HG02623 (cell line): ENCODE results near the gene IL18BP.

Source experiments
- ATAC-seq: cut with Tn5 transposase; IDR thresholded peaks from one replicate; pipeline ENCODE4 v1.9.1; 2021; ENCODE audit warnings: moderate library complexity; ENCODE audit not compliant: unreplicated experiment

The IL18BP gene

DNA sequence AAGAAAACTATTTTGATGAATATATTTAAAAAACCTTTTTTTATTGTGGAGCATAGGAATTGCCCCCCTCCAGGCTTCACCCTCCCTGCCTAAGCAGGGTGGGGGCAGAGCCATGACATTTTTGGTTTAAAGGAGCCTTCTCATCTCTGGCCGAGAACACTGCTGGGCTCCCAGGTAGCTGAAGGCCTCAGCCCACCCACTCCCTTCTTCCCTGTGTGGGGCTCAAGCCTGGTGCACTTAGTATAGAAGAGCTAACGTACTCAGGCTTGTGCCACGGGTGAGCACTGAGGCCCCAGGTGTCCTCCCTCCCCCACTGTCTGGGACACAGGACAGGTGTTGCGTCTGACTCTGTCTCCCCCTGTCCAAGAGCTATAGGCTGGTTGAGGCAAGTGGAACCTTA, 2.2 kb upstream of the IL18BP start:
- ATAC-seq = no peak

DNA sequence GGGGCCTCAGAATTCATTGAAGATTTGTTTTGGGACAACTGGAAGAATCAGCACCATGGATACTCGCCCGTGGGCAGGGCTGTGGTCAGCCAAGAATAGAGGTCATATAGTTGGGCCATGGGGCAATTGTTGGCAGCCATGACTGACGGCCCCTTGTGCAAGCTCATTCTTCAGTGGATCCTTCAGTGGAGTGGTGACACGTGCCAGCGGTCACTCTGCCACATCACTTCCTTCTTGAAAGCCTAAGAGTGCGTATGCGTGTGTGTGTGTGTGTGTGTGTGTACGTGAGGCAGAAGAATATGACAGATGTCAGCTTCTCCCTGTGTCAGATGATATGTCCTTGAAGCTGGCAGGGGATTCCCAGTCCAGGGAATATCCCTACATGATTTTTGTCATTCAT, 1.8 kb upstream of the IL18BP start:
- no peak for ATAC-seq

DNA sequence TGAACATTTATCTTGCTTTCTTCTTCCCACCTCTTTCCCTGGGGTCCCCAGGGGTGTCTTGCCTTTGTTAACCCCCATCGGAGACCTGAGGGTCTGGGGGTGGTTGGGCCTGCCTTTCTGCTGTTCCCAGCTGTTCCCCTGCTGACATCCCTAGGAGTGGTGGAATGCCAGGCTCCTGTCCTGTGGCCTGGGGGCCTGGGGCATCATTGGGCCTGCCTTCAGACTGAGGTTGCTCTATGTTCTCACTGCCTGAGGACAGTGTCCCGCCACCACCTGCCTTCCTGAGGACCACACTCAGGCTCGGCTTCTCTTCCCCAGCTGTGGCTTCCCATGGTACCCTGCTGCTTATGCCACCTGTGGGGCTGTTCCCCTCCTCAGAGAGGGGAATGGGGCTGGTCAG, 1.1 kb upstream of the IL18BP start:
- no peak for ATAC-seq

DNA sequence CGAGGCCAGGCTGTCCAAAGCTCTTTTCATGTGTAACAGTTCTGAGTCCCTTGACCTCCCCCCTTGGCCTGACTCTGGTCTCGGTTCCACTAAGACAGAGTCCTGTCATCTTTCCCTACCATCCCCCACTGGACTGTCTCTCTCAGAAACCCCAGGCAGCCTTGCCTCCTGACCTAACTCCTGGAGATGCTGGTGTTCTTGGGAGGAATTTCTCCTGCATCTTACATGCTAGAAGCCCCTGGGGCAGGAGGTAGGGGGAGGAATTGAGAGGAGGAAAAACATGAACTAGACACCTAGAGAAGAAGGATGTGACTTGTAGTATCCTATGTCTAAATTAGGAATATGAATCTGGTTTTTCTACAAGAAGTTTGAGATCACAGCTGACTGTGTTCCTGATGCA, 648 bp upstream of the IL18BP start:
- no peak for ATAC-seq

DNA sequence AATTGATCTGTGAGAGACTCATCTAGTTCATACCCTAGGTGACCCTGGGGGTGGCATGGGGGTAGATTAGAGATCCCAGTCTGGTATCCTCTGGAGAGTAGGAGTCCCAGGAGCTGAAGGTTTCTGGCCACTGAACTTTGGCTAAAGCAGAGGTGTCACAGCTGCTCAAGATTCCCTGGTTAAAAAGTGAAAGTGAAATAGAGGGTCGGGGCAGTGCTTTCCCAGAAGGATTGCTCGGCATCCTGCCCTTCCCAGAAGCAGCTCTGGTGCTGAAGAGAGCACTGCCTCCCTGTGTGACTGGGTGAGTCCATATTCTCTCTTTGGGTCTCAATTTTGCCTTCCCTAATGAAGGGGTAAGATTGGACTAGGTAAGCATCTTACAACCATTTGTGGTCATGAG, 653 bp downstream of the IL18BP start:
- ATAC-seq = no peak

DNA sequence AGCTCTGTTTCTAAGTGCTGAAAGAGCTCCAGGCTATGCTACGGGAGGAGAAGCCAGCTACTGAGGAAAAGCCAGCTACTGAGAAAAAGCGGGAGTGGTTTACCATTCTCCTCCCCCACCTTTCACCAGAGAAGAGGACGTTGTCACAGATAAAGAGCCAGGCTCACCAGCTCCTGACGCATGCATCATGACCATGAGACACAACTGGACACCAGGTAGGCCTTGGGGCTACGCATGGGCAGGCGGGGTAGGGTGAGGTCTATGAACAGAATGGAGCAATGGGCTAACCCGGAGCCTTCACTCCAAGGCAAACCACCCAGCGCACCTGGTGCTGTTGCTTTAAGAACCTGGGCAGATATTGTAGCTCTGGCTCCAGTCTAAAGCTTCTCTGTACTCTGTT, 1.1 kb downstream of the IL18BP start:
- ATAC-seq = no peak

DNA sequence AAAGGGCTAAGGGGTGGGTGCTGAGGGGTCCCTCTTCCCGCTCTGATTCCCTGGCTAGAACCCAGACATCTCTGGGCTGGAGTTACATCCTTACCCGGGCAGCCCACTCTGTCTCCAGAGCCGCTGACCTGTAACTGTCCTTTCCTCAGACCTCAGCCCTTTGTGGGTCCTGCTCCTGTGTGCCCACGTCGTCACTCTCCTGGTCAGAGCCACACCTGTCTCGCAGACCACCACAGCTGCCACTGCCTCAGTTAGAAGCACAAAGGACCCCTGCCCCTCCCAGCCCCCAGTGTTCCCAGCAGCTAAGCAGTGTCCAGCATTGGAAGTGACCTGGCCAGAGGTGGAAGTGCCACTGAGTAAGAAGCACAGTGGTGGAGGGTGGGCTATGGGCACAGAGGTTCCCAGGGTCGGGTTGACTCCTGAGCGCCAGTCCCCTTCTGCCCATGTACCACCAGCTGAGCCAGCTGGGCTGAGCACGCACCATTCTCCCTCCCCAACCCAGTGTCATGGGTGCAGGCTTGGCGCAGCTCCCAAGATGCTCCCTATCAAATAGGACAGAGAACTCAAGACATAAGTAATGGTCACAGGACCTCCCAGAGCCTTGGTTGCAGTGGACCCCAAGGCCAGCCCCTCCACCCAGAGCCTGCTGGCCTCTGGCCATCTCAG, 1.6 kb downstream of the IL18BP start:
- ATAC-seq = no peak

DNA sequence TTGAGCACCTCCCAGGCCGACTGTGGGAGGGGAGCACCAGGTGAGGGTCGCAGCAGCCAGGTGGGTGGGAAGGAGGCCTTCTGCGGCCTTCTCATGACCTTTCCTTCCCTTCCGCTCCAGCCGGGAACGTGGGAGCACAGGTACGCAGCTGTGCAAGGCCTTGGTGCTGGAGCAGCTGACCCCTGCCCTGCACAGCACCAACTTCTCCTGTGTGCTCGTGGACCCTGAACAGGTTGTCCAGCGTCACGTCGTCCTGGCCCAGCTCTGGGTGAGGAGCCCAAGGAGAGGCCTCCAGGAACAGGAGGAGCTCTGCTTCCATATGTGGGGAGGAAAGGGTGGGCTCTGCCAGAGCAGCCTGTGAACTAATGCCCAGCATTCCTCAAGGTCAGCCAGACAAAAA, 2.6 kb downstream of the IL18BP start:
- ATAC-seq = no peak

DNA sequence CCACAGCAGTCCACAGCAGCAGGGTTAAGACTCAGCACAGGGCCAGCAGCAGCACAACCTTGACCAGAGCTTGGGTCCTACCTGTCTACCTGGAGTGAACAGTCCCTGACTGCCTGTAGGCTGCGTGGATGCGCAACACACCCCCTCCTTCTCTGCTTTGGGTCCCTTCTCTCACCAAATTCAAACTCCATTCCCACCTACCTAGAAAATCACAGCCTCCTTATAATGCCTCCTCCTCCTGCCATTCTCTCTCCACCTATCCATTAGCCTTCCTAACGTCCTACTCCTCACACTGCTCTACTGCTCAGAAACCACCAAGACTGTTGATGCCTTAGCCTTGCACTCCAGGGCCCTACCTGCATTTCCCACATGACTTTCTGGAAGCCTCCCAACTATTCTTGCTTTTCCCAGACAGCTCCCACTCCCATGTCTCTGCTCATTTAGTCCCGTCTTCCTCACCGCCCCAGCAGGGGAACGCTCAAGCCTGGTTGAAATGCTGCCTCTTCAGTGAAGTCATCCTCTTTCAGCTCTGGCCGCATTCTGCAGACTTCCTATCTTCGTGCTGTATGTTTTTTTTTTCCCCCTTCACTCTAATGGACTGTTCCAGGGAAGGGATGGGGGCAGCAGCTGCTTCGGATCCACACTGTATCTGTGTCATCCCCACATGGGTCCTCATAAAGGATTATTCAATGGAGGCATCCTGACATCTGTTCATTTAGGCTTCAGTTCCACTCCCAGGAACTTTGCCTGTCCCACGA, 3.3 kb downstream of the IL18BP start:
- ATAC-seq = no peak

DNA sequence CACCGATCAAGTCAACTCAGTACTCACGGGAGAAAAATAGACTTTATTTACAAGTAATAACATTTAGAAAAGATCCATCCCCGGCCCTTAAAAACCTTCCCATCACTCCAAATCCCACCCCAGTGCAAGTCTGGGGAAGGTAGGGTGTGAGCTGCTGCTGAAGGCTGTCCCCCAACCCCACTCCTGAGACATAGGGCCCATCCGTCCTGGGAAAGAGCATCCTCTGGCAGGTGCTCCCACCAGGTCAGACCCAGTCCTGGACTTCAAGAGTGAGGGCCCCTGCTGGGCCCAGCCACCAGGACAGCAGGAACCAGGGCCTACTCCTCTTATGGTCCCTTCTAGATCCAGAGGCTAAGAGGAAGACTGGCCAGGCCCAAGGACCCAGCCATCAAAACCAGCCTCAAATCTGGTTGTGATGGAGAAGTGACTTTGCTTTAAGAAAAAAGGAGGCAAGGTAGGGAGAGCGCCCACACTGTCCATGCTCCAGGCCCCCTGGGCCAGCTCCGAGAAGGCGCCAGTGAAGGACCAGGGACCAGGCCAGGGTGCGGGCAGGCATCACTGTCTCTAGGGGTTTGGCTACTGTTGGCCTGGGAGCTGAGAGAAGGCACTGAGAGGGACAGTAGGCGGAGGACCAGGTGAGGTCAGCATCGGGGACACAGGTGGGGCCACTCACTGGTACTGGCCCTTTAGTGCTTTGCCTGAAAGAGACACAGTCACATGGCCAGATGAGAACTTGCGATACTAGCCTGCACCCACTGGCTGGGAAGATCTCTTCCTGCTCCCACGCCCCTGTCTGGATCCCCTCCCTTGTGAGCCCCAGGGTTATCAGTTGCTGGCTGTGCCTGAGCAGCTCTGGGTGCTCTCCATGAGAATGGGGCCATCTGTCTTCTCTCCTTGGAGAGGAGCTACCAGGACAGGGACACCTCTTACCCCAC, 4.4 kb downstream of the IL18BP start:
- ATAC-seq = no peak

DNA sequence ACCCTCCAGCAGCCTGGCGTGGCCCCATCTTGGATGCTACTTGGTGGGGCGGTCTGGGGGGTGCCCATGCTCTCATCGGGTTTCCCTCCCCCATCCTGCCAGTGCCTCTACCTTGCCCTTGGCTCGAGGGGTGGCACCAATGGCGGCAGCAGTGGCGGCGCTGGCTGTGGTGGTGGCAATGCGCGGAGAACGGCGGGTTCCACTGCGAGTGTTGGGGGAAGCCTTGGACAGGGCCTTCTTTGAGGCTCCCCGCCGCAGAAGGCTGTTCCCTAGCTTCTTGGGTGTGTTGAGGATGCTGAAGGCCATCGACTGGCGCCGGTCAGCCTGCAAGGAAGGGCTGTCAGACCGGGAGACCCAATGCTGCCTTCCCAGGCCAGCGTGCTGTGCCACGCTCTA, 5.1 kb downstream of the IL18BP start:
- no peak for ATAC-seq

DNA sequence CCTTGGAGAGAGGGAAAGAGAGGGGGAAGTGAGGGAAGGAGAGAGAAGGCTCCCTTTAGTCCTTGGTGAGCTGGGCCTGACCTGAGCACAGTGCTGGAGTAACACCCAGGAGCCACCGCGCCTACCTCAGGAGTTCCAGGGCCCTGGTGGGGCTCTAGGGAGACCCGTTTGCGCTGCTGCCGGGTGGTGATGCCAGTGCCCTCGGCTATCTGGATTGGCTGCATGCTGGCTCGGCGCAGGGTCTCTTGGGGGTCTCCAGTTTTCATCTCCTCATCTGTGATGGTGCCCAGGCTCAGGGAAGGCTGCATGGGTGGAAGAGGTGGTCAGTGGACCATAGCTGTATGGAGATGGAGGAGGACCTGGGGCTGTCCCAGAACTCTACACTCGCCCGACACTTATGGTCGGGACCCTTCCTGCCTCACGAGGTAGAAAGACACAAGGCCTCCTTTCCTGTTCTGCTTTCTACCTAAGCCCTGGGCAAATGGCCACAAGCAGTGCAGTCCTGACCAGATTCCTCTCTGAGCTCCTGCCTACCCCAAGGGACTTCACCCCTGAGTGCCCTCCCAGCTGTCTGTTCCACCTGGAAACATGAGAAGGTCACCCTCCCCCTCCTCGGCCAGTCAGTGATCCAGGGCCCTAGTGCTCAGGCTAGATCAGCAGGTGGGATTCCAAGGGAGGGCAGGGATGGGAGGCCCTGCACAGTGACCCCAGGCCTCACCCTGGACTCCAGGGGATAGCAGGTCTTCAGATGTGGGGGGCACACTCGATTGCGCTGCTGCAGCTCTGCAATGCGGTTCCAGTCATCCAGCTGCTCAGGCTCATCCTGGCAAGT, 6.0 kb downstream of the IL18BP start:
- no peak for ATAC-seq

DNA sequence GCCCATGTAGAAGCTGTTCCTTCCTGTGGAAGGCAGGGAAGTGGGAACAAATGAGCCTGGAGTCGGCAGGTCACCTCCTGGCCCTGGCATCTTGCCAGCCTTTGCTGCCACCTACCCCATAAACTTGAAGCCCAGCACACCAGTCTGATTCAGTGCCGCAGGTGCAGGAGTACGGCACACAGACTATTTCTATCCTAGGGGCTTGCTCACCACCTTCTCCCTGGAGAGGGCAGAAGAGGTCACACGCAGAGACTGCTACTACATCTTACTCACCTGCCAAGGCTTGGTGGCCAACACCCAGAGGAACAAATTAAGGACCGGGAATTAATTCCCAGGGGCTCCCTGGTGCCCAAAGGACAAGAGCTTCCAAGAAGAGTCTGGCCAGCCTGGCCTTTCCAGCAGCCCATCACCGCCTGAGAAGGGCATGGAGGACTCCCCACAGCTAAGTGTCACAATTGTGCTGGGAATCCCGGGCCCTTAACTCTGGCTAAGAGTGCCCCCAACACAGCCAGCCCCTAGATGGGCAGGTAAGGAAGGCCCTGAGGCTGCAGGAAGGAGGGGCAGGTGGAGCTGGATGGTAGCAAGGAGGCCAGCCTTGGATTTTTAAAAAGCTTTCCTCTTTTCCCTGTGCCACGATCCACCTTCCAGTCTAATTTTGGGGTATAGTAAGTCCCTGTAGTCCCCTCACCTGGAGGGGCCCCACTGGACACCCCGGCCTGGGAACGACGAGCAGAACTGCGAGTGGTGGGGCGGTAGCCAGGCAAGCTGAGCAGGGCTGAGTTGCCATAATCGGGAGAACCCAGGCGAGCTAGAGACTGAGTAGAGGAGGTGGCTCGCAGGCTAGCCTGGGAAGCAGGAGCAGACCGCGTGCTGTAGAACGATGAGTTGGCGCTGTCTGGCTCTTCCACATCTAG, 6.9 kb downstream of the IL18BP start:
- no peak for ATAC-seq

DNA sequence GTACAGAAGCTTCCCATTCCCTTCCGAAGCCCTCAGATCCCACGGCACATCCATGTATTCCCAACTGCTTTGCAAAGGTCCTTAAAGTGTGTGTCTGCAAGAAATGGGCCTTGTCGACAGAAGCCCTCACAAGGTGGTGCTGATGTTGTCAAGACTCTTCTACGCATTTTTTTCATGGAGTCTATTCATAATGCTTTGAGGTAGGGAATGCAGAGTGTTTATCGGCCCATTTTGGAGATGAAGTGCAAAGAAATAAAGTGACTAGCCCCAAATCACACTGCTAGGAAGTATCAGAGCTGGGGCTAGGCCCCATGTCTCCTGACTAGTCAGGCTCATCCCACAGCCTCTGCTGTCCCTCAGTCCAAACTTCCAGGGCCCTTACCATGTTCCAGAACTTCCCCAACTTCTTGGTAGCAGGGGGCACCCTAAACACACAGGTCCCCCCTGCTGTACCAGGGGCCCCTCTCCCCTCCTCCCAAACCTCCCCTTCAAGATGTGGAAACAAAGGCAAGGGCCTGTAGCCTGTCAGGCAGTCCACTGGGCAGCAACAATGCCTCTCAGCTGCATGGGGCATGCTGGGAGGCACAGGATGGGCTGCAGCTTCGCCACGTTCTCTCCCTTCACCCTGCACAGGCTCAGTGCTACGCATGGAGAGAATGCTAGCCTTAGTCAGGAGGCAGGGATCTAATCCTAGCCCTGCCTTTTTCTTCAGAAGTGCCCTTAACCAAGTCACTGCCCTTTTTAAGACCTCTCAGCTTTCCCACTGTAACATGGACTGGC, 7.8 kb downstream of the IL18BP start:
- ATAC-seq = no peak

DNA sequence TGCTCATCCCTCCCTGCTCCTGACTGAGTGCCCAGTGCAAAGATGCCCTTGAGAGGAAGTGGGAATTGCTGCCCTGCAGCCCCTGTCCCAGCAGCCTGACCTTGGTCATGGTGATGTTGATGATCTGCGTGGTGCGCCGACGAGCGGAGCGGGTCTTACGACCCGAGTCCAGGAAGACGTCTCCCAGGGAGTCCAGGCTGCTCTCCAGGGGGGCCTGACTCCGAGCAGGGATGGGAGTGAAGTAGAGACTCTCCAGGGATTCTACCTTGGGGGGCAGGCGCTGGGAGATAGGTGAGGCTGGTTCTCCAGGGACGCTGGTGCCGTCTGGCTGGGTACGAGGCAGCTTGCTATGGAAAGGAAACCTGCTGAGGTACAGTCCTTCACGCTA, 8.4 kb downstream of the IL18BP start:
- no peak for ATAC-seq

DNA sequence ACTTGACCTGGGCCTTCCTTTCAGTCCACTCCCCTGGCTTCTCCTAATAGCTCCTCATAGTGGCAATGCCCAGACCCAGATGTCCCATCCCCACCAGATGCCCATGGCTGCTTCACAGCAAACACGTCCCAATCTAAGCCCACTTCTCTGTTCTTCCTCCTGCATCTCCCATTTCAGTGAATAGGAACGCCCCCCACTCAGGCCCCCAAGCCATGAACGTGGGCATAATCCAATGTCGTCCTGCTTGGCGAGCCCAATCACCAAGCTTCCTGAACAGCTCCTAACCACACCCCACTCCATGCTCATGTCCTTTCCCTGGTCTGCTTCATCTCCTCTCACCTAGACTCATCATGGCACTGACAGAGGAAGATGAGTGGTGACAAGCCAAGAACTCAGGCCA, 8.9 kb downstream of the IL18BP start:
- no peak for ATAC-seq

DNA sequence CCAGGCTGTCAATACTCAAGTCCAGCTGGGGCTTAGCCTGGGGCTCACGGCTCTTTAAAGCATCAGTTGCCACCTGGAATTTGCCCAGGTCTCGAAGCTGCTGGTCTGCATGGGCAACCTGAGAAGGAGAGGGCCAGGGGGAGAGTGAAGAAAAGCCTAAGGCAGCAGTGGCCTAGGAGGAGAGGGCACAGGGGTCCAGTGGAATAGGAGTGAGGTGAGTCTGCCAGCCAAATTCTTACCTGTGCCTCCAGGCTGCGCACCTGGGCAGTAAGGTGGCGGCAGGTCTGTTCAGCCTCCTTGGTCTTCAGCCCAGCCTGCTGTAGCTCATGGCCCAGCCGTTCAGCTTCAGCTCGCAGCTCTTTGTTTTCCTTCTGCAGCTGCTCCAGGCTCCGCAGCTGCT, 10.0 kb downstream of the IL18BP start:
- ATAC-seq = no peak

DNA sequence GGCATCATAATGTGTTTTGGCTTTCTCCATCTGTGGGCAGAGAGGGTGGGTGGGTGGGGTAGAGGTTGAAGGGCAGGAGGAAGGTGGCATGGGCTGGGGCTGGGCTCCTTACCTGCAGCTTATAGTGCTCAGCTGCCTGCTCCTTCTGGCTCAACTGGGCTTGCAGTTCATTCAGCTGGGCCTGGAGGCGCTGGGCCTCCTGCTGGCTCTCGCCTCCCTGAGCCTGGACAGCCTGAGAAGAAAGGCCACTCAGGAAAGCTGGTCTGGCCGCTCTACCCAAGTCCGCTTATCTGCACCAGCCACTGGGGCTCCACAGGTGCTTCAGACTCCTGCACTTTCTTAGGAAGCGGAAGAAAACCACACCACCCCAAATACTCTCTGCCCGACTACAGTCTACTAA, 10.4 kb downstream of the IL18BP start:
- ATAC-seq = no peak
